H1 (cell line): Measurements from ENCODE around the gene LRBA. TPM values are rescaled to one million over a fixed set of nuclear protein-coding genes. Genes with fewer than 3 reads are reported as not detected.

Experiments
- CTCF ChIA-PET: fragments of 300-600 bp; sonication (Branson Sonifier 250); formaldehyde crosslinking; loops from one replicate; lab custom pipeline; 2021; ENCODE audit not compliant: partially characterized antibody; lab: Charles Lee
- POLR2A ChIA-PET: fragments of 300-600 bp; sonication (Branson Sonifier 250); formaldehyde crosslinking; loops from one replicate; lab custom pipeline; 2021; ENCODE audit warnings: inconsistent platforms; ENCODE audit not compliant: partially characterized antibody; lab: Charles Lee
- DNase-seq, 2 experiments: peaks; one replicate each; pipeline versions ENCODE4 v3.0.0 to v3.0.0-alpha.2; 2010 to 2022; ENCODE audit warnings: low spot score in 2 of 2, low read depth in 1 of 2, mixed read lengths in 1 of 2
- FAIRE-seq: peaks from 2 replicates; lab custom pipeline; 2011; peaks lifted over from hg19 to GRCh38; lab: Jason Lieb, UNC
- H2AFZ ChIP-seq: 2 replicates; pipeline ENCODE4 v1.8.1; 2012; ENCODE audit warnings: low read length, inconsistent platforms
- H2AK5ac ChIP-seq: 2 replicates; pipeline ENCODE4 v1.6.1; 2013; ENCODE audit warnings: low read depth, low read length
- H2BK120ac ChIP-seq: replicated peaks from 2 replicates; pipeline ENCODE3; 2013; ENCODE audit warnings: low read depth, low read length, inconsistent platforms
- H2BK12ac ChIP-seq: 2 replicates; pipeline ENCODE4 v1.6.1; 2013; ENCODE audit warnings: low read depth, low read length
- H2BK15ac ChIP-seq: 2 replicates; pipeline ENCODE4 v1.6.1; 2013; ENCODE audit warnings: low read length
- H2BK20ac ChIP-seq: 2 replicates; pipeline ENCODE4 v1.6.1; 2013; ENCODE audit warnings: low read length
- H2BK5ac ChIP-seq: 2 replicates; pipeline ENCODE4 v1.6.1; 2013; ENCODE audit warnings: low read depth, low read length
- H3K14ac ChIP-seq: 2 replicates; pipeline ENCODE4 v1.6.1; 2013; ENCODE audit warnings: inconsistent platforms; ENCODE audit not compliant: insufficient read length
- H3K18ac ChIP-seq: 2 replicates; pipeline ENCODE4 v1.6.1; 2013; ENCODE audit warnings: low read length; ENCODE audit errors: extremely low read depth
- H3K23ac ChIP-seq: 2 replicates; pipeline ENCODE4 v1.6.1; 2013; ENCODE audit warnings: inconsistent platforms; ENCODE audit not compliant: insufficient read length
- H3K23me2 ChIP-seq: 2 replicates; pipeline ENCODE4 v1.6.1; 2013; ENCODE audit warnings: low read depth, low read length
- H3K27ac ChIP-seq: 2 replicates; pipeline ENCODE4 v1.6.1; 2011; ENCODE audit warnings: low read depth, low read length, inconsistent platforms
- H3K27me3 ChIP-seq, 4 experiments: replicated peaks in 1 of 4; 1 replicate in 1 of 4; 2 replicates in 3 of 4; pipeline versions ENCODE4 v1.6.1 to v1.8.1; 2011 to 2013; ENCODE audit warnings: low read length in 3 of 4, mild to moderate bottlenecking in 3 of 4, inconsistent platforms in 2 of 4, mixed read lengths in 2 of 4, moderate library complexity in 1 of 4; ENCODE audit not compliant: control insufficient read depth in 3 of 4, insufficient read depth in 3 of 4; ENCODE audit errors: extremely low read depth in 1 of 4
- H3K36me3 ChIP-seq, 4 experiments: 2 replicates each; pipeline versions ENCODE4 v1.6.1 to v1.8.1; 2011 to 2013; ENCODE audit warnings: mild to moderate bottlenecking in 4 of 4, low read length in 3 of 4, moderate library complexity in 2 of 4, control low read depth in 1 of 4, inconsistent platforms in 1 of 4; ENCODE audit not compliant: insufficient read depth in 4 of 4, control insufficient read depth in 2 of 4
- H3K4ac ChIP-seq: replicated peaks from 2 replicates; pipeline ENCODE3; 2013; ENCODE audit warnings: low read length, low read depth, mixed read lengths, inconsistent platforms; ENCODE audit not compliant: insufficient read length
- H3K4me1 ChIP-seq, 4 experiments: replicated peaks in 1 of 4; 1 replicate in 1 of 4; 2 replicates in 3 of 4; pipeline versions ENCODE4 v1.6.1 to v1.8.1; 2011 to 2013; ENCODE audit warnings: low read length in 3 of 4, inconsistent platforms in 2 of 4, mixed read lengths in 1 of 4; ENCODE audit not compliant: insufficient read depth in 4 of 4, control insufficient read depth in 3 of 4
- H3K4me2 ChIP-seq, 2 experiments: 2 replicates each; pipeline versions ENCODE4 v1.6.1 to v1.8.1; 2011 to 2013; ENCODE audit warnings: low read depth in 2 of 2, low read length in 2 of 2, control low read depth in 1 of 2, inconsistent platforms in 1 of 2, mild to moderate bottlenecking in 1 of 2; ENCODE audit not compliant: insufficient read depth in 1 of 2
- H3K4me3 ChIP-seq, 4 experiments: fragments of 200-600, 300-600 bp in 1 of 4; sonication (generic), shearing (Covaris generic), sonication (Bioruptor Twin) in 1 of 4; 2 replicates each; pipeline versions ENCODE4 v1.5.1 to v1.8.1; 2011 to 2016; ENCODE audit warnings: low read length in 4 of 4, low read depth in 3 of 4, control low read depth in 2 of 4, inconsistent platforms in 2 of 4, mild to moderate bottlenecking in 2 of 4, mixed read lengths in 1 of 4, moderate library complexity in 1 of 4; ENCODE audit not compliant: insufficient read depth in 2 of 4; ENCODE audit errors: extremely low read depth in 1 of 4
- H3K56ac ChIP-seq: replicated peaks from 2 replicates; pipeline ENCODE3; 2013; ENCODE audit warnings: low read depth, mild to moderate bottlenecking, mixed read lengths, low read length, inconsistent platforms; ENCODE audit not compliant: insufficient read length
- H3K79me1 ChIP-seq: 2 replicates; pipeline ENCODE4 v1.6.1; 2013; ENCODE audit warnings: low read depth, low read length, control low read depth
- H3K79me2 ChIP-seq, 2 experiments: 2 replicates each; pipeline versions ENCODE4 v1.6.1 to v1.8.1; 2012 to 2013; ENCODE audit warnings: low read length in 2 of 2, mild to moderate bottlenecking in 2 of 2, inconsistent platforms in 1 of 2; ENCODE audit not compliant: insufficient read depth in 2 of 2, control insufficient read depth in 1 of 2
- H3K9ac ChIP-seq, 4 experiments: replicated peaks in 1 of 4; 1 replicate in 1 of 4; 2 replicates in 3 of 4; pipeline versions ENCODE4 v1.6.1 to v1.8.1; 2011 to 2013; ENCODE audit warnings: low read depth in 3 of 4, low read length in 3 of 4, control low read depth in 2 of 4, mild to moderate bottlenecking in 2 of 4, moderate library complexity in 2 of 4, inconsistent platforms in 1 of 4; ENCODE audit errors: extremely low read depth in 1 of 4
- H3K9me3 ChIP-seq, 2 experiments: 2 replicates each; pipeline versions ENCODE4 v1.6.1 to v1.8.1; 2012 to 2013; ENCODE audit warnings: mild to moderate bottlenecking in 2 of 2, moderate library complexity in 2 of 2, control low read depth in 1 of 2, inconsistent platforms in 1 of 2, low read depth in 1 of 2, low read length in 1 of 2, mixed read lengths in 1 of 2; ENCODE audit not compliant: insufficient read depth in 2 of 2
- H4K20me1 ChIP-seq, 2 experiments: replicated peaks in 1 of 2; 2 replicates each; pipeline versions ENCODE3 to v1.8.1; 2011 to 2013; ENCODE audit warnings: inconsistent platforms in 2 of 2, low read length in 2 of 2, mild to moderate bottlenecking in 1 of 2; ENCODE audit not compliant: insufficient read depth in 2 of 2, control insufficient read depth in 1 of 2
- H4K5ac ChIP-seq: 2 replicates; pipeline ENCODE4 v1.6.1; 2013; ENCODE audit warnings: low read length, low read depth, mixed read lengths, inconsistent platforms; ENCODE audit not compliant: insufficient read length
- H4K8ac ChIP-seq: 2 replicates; pipeline ENCODE4 v1.8.0; 2013; ENCODE audit warnings: mild to moderate bottlenecking, moderate library complexity, low read length, inconsistent platforms; ENCODE audit not compliant: insufficient read depth; ENCODE audit errors: extremely low read depth
- H4K91ac ChIP-seq: replicated peaks from 2 replicates; pipeline ENCODE3; 2013; ENCODE audit warnings: low read length, mixed read lengths, inconsistent platforms; ENCODE audit not compliant: insufficient read length
- ATF3 ChIP-seq: IDR thresholded peaks from 2 replicates; pipeline ENCODE4 v1.6.1; 2011; ENCODE audit warnings: low read depth, mild to moderate bottlenecking, low read length; ENCODE audit not compliant: insufficient read depth
- BACH1 ChIP-seq: IDR thresholded peaks from 2 replicates; pipeline ENCODE4 v1.6.1; 2012; ENCODE audit warnings: low read length, improper control_type of control experiment
- BRCA1 ChIP-seq: IDR thresholded peaks from 2 replicates; pipeline ENCODE4 v1.6.1; 2012; ENCODE audit warnings: low read depth, low read length, improper control_type of control experiment
- E2F6 ChIP-seq: IDR thresholded peaks from 2 replicates; pipeline ENCODE4 v1.6.1; 2012; ENCODE audit warnings: inconsistent platforms
- GTF2F1 ChIP-seq: IDR thresholded peaks from 2 replicates; pipeline ENCODE4 v1.6.1; 2012; ENCODE audit warnings: low read depth, low read length, improper control_type of control experiment, borderline replicate concordance
- HDAC2 ChIP-seq, 2 experiments: fragments of 300-600 bp in 1 of 2; sonication (generic) in 1 of 2; IDR thresholded peaks; 2 replicates each; pipeline ENCODE4 v1.6.1; 2011 to 2012; ENCODE audit warnings: low read depth in 2 of 2, low read length in 2 of 2, mild to moderate bottlenecking in 2 of 2, moderate library complexity in 2 of 2, borderline replicate concordance in 1 of 2, inconsistent platforms in 1 of 2
- JUN ChIP-seq: IDR thresholded peaks from 2 replicates; pipeline ENCODE4 v1.6.1; 2011; ENCODE audit warnings: low read depth, mild to moderate bottlenecking, improper control_type of control experiment, low read length
- MAFK ChIP-seq: IDR thresholded peaks from 2 replicates; pipeline ENCODE4 v1.6.1; 2012; ENCODE audit warnings: low read depth, mild to moderate bottlenecking, improper control_type of control experiment, low read length
- PHF8 ChIP-seq: fragments of 200-600 bp; sonication (generic); conservative IDR thresholded peaks from 2 replicates; pipeline ENCODE4 v1.7.1; 2012; ENCODE audit warnings: low read depth, mild to moderate bottlenecking, inconsistent platforms, low read length, moderate library complexity
- POLR2A ChIP-seq, 2 experiments: IDR thresholded peaks; 1 replicate in 1 of 2; 2 replicates in 1 of 2; pipeline ENCODE4 v1.6.1; 2011; ENCODE audit warnings: low read depth in 2 of 2, low read length in 2 of 2, mild to moderate bottlenecking in 2 of 2; ENCODE audit errors: control extremely low read depth in 1 of 2
- RNF2 ChIP-seq: fragments of 200-900, 300-1000 bp; sonication (generic); IDR thresholded peaks from 2 replicates; pipeline ENCODE4 v1.7.1; 2016; ENCODE audit warnings: borderline replicate concordance, low read depth, mild to moderate bottlenecking, antibody characterized with exemption, low read length; ENCODE audit not compliant: poor library complexity, severe bottlenecking; ENCODE audit errors: missing control alignments
- SIN3A ChIP-seq, 2 experiments: IDR thresholded peaks in 1 of 2; conservative IDR thresholded peaks in 1 of 2; 2 replicates each; pipeline ENCODE4 v1.6.1; 2011 to 2012; ENCODE audit warnings: low read length in 2 of 2, improper control_type of control experiment in 1 of 2, low read depth in 1 of 2, mild to moderate bottlenecking in 1 of 2
- YY1 ChIP-seq: IDR thresholded peaks from 2 replicates; pipeline ENCODE4 v1.6.1; 2011; ENCODE audit warnings: low read depth, mild to moderate bottlenecking, low read length
- WGBS, 2 experiments: shearing (Covaris generic) in 1 of 2; methylation state at CpG; one replicate each; pipeline versions ENCODE4 v1.1.6 to v1.1.7; 2013 to 2015; ENCODE audit warnings: low lambda C conversion rate in 2 of 2, mixed read lengths in 2 of 2, inconsistent platforms in 1 of 2, low coverage in 1 of 2, missing lambda C conversion rate in 1 of 2; ENCODE audit not compliant: insufficient replicate concordance in 2 of 2, insufficient coverage in 1 of 2, insufficient read length in 1 of 2; ENCODE audit errors: extremely low coverage in 1 of 2, missing lambda C conversion rate in 1 of 2; 5-methylcytosine and 5-hydroxymethylcytosine counted together
- polyA plus RNA-seq, 7 experiments: library from polyadenylated mRNA; depleted of rRNA in 3 of 7; stranded (reverse) in 5 of 7; unstranded in 2 of 7; fragments of >200 nt in 5 of 7; fragments of 200-250 nt in 2 of 7; gene quantifications; 1 replicate in 5 of 7; 2 replicates in 1 of 7; 4 replicates in 1 of 7; pipeline versions ENCODE4 v1.2.1 to v1.2.3, GENCODE V29; 2011 to 2013; ENCODE audit warnings: missing spikeins in 2 of 7, mixed read lengths in 2 of 7
- total RNA-seq: library from RNA; stranded (reverse); fragmentation: NEBNext Ultra II Directional; extraction: Animal tissue kit (Norgen Biotek cat#: 25700); gene quantifications from 2 replicates; pipeline ENCODE4 v1.2.1, GENCODE V29; 2021

The LRBA gene
- total and polyA plus RNA-seq, 2 of the 8 experiments (the other 6 are each of a cell fraction or from before 2014, with no cell fraction given) = 54.6 to 83.2 TPM

GRCh38 chr4:150289881-150290280 lies 725.2 kb downstream of the LRBA start:
- H3K9ac ChIP-seq = no peak overlapping the region
- no peak overlapping the region for H3K4me3 ChIP-seq
- no peak overlapping the region for H2BK120ac ChIP-seq
- no peak overlapping the region for H4K5ac ChIP-seq
- no peak overlapping the region for H3K18ac ChIP-seq
- no peak overlapping the region for H3K4me2 ChIP-seq
- no peak overlapping the region for H3K27ac ChIP-seq
- no peaks in the 10 kb centered on the region for H3K23me2 ChIP-seq
- no peak overlapping the region for H2BK5ac ChIP-seq
- no peak overlapping the region for H3K56ac ChIP-seq
- no peaks in the 10 kb centered on the region for H3K27me3 ChIP-seq
- H2AK5ac ChIP-seq = no peak overlapping the region
- no peak overlapping the region for H2AFZ ChIP-seq
- H3K9me3 ChIP-seq = no peaks in the 10 kb centered on the region
- FAIRE-seq = no peak
- no peak overlapping the region for H2BK12ac ChIP-seq
- H4K91ac ChIP-seq = no peak overlapping the region
- no peak overlapping the region for H3K23ac ChIP-seq
- WGBS, 2 experiments = 92% methylated on average over 3 of the region's 3 CpGs; no CpG with 5 or more reads in 1 of the 2 experiments
- H4K8ac ChIP-seq = no peak overlapping the region
- H3K36me3 ChIP-seq = no peaks in the 10 kb centered on the region
- H4K20me1 ChIP-seq = no peaks in the 10 kb centered on the region
- H2BK20ac ChIP-seq = no peak overlapping the region
- no peaks in the 10 kb centered on the region for H3K79me2 ChIP-seq
- no peak for DNase-seq
- CTCF ChIA-PET = interaction anchor here (0.7 kb wide), 1 partner anchor 37 kb away, joined by 3 read pairs; no protein-coding TSS in a partner anchor
- no peak overlapping the region for H2BK15ac ChIP-seq
- H3K4ac ChIP-seq = no peak overlapping the region
- H3K14ac ChIP-seq = no peak overlapping the region
- POLR2A ChIA-PET = no interaction called here
- H3K79me1 ChIP-seq = no peaks in the 10 kb centered on the region
- H3K4me1 ChIP-seq = no peaks in the 10 kb centered on the region
- no peak for TF ChIP-seq POLR2A (IDR thresholded peaks at IDR 0.05; ENCODE audit: control extremely low read depth in 1 of 2, low read depth in 2 of 2, low read length in 2 of 2)
- no peak for TF ChIP-seq YY1
- TF ChIP-seq GTF2F1 = no peak
- no peak for TF ChIP-seq BRCA1
- TF ChIP-seq ATF3 = no peak
- no peak for TF ChIP-seq JUN
- no peak for TF ChIP-seq RNF2
- TF ChIP-seq SIN3A (conservative IDR thresholded peaks at IDR 0.05 in 1 of 2, IDR thresholded peaks at IDR 0.05 in 1 of 2; ENCODE audit: low read depth in 1 of 2, low read length in 2 of 2) = no peak
- TF ChIP-seq PHF8 = no peak
- no peak for TF ChIP-seq E2F6
- no peak for TF ChIP-seq HDAC2 (IDR thresholded peaks at IDR 0.05; ENCODE audit: borderline replicate concordance in 1 of 2, low read depth in 2 of 2, low read length in 2 of 2)
- no peak for TF ChIP-seq MAFK
- TF ChIP-seq BACH1 = no peak
